ENCODE measurements around the gene DHDDS.
A peak's percentile ranks its signal among the peaks of the same experiment; 100 is the strongest.

The DHDDS gene

DNA sequence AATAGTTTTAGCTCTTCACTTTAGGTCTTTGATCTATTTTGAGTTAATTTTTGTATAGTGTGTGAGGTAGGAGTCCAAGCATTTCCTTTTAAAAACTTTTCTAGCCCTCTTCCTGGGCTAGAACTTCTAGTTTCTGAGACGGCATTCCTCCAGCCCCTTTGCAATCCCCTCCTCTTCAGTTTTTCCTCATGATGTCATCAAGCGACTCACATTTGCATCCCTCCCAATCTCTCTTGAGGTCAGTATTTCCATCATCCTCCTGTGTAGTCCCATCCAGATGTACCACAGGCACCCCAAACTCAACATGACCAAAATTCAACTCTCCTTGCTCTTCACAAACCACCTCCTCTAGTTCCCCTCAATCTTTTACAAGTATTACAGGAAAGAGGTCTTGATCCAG lies 50.8 kb downstream of the DHDDS start:
- POLR2A ChIA-PET, result interaction anchor here (0.7 kb wide), 1 partner anchor 11 kb away, joined by 3 read pairs; the partner anchor contains the start of gene HMGN2
- H3K36me3 ChIP-seq (ENCODE audit: control insufficient read depth in 2 of 2, insufficient read depth in 1 of 2, low read length in 2 of 2), result peaks cover 8 to 11% of the 10 kb centered on the region in 2 experiments
- no peak overlapping the region for H3K27ac ChIP-seq (ENCODE audit: extremely low read depth, low read depth, low read length)
- no peaks in the 10 kb centered on the region for H3K4me1 ChIP-seq (ENCODE audit: control insufficient read depth, insufficient read depth, low read length)
- no peak overlapping the region for H3K4me3 ChIP-seq (ENCODE audit: low read depth, low read length)
- TF ChIP-seq ZNF670 (tag by site-specific recombination; IDR thresholded peaks at IDR 0.05; ENCODE audit: low read depth), result no peak
- no peak for TF ChIP-seq ZNF132 (tag by site-specific recombination; IDR thresholded peaks at IDR 0.05; ENCODE audit: borderline replicate concordance)
- TF ChIP-seq ZNF121 (tag by site-specific recombination; IDR thresholded peaks at IDR 0.05), result no peak
- TF ChIP-seq KLF9 (tag by site-specific recombination; IDR thresholded peaks at IDR 0.05; ENCODE audit: low read depth), result no peak
- no peak for TF ChIP-seq ZNF600 (tag by site-specific recombination; IDR thresholded peaks at IDR 0.05)
- TF ChIP-seq, protein P1, sequence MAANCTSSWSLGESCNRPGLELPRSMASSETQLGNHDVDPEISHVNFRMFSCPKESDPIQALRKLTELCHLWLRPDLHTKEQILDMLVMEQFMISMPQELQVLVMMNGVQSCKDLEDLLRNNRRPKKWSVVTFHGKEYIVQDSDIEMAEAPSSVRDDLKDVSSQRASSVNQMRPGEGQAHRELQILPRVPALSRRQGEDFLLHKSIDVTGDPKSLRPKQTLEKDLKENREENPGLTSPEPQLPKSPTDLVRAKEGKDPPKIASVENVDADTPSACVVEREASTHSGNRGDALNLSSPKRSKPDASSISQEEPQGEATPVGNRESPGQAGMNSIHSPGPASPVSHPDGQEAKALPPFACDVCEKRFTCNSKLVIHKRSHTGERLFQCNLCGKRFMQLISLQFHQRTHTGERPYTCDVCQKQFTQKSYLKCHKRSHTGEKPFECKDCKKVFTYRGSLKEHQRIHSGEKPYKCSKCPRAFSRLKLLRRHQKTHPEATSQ (tag by site-specific recombination; IDR thresholded peaks at IDR 0.05), result no peak
- TF ChIP-seq, protein P2, sequence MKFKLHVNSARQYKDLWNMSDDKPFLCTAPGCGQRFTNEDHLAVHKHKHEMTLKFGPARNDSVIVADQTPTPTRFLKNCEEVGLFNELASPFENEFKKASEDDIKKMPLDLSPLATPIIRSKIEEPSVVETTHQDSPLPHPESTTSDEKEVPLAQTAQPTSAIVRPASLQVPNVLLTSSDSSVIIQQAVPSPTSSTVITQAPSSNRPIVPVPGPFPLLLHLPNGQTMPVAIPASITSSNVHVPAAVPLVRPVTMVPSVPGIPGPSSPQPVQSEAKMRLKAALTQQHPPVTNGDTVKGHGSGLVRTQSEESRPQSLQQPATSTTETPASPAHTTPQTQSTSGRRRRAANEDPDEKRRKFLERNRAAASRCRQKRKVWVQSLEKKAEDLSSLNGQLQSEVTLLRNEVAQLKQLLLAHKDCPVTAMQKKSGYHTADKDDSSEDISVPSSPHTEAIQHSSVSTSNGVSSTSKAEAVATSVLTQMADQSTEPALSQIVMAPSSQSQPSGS (tag by site-specific recombination; IDR thresholded peaks at IDR 0.05; ENCODE audit: low read depth), result peak; percentile 82; the same call in 1 of the 2 replicates
- TF ChIP-seq, protein P3, sequence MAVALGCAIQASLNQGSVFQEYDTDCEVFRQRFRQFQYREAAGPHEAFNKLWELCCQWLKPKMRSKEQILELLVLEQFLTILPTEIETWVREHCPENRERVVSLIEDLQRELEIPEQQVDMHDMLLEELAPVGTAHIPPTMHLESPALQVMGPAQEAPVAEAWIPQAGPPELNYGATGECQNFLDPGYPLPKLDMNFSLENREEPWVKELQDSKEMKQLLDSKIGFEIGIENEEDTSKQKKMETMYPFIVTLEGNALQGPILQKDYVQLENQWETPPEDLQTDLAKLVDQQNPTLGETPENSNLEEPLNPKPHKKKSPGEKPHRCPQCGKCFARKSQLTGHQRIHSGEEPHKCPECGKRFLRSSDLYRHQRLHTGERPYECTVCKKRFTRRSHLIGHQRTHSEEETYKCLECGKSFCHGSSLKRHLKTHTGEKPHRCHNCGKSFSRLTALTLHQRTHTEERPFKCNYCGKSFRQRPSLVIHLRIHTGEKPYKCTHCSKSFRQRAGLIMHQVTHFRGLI (tag by site-specific recombination; IDR thresholded peaks at IDR 0.05), result no peak
- TF ChIP-seq, protein P4, sequence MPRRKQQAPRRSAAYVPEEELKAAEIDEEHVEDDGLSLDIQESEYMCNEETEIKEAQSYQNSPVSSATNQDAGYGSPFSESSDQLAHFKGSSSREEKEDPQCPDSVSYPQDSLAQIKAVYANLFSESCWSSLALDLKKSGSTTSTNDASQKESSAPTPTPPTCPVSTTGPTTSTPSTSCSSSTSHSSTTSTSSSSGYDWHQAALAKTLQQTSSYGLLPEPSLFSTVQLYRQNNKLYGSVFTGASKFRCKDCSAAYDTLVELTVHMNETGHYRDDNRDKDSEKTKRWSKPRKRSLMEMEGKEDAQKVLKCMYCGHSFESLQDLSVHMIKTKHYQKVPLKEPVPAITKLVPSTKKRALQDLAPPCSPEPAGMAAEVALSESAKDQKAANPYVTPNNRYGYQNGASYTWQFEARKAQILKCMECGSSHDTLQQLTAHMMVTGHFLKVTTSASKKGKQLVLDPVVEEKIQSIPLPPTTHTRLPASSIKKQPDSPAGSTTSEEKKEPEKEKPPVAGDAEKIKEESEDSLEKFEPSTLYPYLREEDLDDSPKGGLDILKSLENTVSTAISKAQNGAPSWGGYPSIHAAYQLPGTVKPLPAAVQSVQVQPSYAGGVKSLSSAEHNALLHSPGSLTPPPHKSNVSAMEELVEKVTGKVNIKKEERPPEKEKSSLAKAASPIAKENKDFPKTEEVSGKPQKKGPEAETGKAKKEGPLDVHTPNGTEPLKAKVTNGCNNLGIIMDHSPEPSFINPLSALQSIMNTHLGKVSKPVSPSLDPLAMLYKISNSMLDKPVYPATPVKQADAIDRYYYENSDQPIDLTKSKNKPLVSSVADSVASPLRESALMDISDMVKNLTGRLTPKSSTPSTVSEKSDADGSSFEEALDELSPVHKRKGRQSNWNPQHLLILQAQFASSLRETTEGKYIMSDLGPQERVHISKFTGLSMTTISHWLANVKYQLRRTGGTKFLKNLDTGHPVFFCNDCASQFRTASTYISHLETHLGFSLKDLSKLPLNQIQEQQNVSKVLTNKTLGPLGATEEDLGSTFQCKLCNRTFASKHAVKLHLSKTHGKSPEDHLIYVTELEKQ (tag by site-specific recombination; IDR thresholded peaks at IDR 0.05; ENCODE audit: borderline replicate concordance), result no peak
- TF ChIP-seq, protein P5, sequence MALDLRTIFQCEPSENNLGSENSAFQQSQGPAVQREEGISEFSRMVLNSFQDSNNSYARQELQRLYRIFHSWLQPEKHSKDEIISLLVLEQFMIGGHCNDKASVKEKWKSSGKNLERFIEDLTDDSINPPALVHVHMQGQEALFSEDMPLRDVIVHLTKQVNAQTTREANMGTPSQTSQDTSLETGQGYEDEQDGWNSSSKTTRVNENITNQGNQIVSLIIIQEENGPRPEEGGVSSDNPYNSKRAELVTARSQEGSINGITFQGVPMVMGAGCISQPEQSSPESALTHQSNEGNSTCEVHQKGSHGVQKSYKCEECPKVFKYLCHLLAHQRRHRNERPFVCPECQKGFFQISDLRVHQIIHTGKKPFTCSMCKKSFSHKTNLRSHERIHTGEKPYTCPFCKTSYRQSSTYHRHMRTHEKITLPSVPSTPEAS (tag by site-specific recombination; IDR thresholded peaks at IDR 0.05), result 0 out of 2 replicates have a peak, but pooled peaks have one; percentile 7
- TF ChIP-seq SP7 (tag by site-specific recombination; IDR thresholded peaks at IDR 0.05), result 0 out of 2 replicates have a peak, but pooled peaks have one; percentile 21
- peak; percentile 86 for TF ChIP-seq ZBTB21 (tag by site-specific recombination; IDR thresholded peaks at IDR 0.05)
- TF ChIP-seq ZBTB48 (tag by site-specific recombination; IDR thresholded peaks at IDR 0.05), result no peak
- TF ChIP-seq ZNF629 (tag by site-specific recombination; IDR thresholded peaks at IDR 0.05), result peak; percentile 88
- TF ChIP-seq, protein P6, sequence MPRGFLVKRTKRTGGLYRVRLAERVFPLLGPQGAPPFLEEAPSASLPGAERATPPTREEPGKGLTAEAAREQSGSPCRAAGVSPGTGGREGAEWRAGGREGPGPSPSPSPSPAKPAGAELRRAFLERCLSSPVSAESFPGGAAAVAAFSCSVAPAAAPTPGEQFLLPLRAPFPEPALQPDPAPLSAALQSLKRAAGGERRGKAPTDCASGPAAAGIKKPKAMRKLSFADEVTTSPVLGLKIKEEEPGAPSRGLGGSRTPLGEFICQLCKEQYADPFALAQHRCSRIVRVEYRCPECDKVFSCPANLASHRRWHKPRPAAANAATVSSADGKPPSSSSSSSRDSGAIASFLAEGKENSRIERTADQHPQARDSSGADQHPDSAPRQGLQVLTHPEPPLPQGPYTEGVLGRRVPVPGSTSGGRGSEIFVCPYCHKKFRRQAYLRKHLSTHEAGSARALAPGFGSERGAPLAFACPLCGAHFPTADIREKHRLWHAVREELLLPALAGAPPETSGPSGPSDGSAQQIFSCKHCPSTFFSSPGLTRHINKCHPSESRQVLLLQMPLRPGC (tag by site-specific recombination; IDR thresholded peaks at IDR 0.05), result no peak
- H3K9me3 ChIP-seq (ENCODE audit: control insufficient read depth, insufficient read depth, low read depth, low read length), result no peaks in the 10 kb centered on the region
- CTCF ChIA-PET, result interaction anchor here (0.7 kb wide), 1 partner anchor 66 kb away, joined by 3 read pairs; no protein-coding TSS in a partner anchor

Data from HEK293 (cell line).